Measurements from ENCODE around the gene MYLK4. TPM values are rescaled to one million over a fixed set of nuclear protein-coding genes. Genes with fewer than 3 reads are reported as not detected.

Gene MYLK4
- total RNA-seq, 1 donor from 2014 or later: 0.97 TPM

DNA sequence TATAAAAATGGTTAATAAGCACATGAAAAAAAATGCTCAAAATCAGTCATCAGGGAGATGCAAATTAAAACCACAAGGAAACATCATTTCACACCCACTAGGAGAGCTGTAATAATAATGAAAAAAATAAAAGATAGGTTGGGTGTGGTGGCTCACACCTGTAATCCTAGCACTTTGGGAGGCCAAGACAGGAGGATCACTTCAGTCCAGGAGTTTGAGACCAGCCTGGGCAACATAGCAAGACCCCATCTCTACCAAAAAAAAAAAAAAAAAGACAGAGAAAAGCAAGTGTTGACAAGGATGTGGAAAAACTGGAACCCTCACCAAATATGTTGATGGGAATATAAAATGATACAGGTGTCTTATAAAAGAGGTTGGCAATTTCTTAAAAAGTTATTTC is 3.0 kb upstream of the MYLK4 start:
- H3K4me1 Mint-ChIP-seq (ENCODE audit: unreplicated experiment): no peaks in the 10 kb centered on the region
- no peak overlapping the region for H3K27ac Mint-ChIP-seq (ENCODE audit: unreplicated experiment)
- DNase-seq (ENCODE audit: low spot score): no peak
- H3K4me3 Mint-ChIP-seq (ENCODE audit: unreplicated experiment): no peak overlapping the region
- no peaks in the 10 kb centered on the region for H3K9me3 Mint-ChIP-seq (ENCODE audit: unreplicated experiment)
- no peaks in the 10 kb centered on the region for H3K27me3 Mint-ChIP-seq (ENCODE audit: unreplicated experiment)
- no peaks in the 10 kb centered on the region for H3K36me3 Mint-ChIP-seq (ENCODE audit: low read depth, unreplicated experiment)
- TF ChIP-seq CTCF (IDR thresholded peaks at IDR 0.05; ENCODE audit: unreplicated experiment): no peak

DNA sequence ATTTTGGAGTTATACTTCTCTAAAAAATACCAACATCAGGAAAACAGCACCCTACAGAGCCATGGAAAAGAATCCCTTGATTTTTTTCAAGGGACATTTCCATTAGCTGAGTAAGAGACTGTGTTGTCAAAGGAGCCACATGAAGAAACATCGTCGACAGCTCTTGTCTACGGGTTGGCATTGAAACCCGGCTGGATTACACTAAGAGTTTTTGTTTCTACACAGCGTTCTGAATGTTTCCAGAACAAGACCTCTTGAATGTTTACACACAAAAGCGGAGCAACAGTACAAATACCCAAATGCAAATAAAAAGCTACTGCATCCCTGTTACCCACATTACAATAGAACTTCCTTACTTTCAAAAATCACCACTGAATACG is 2.4 kb upstream of the MYLK4 start:
- DNase-seq (ENCODE audit: low spot score): no peak
- no peaks in the 10 kb centered on the region for H3K9me3 Mint-ChIP-seq (ENCODE audit: unreplicated experiment)
- TF ChIP-seq CTCF (IDR thresholded peaks at IDR 0.05; ENCODE audit: unreplicated experiment): no peak
- H3K4me1 Mint-ChIP-seq (ENCODE audit: unreplicated experiment): no peaks in the 10 kb centered on the region
- H3K4me3 Mint-ChIP-seq (ENCODE audit: unreplicated experiment): no peak overlapping the region
- no peaks in the 10 kb centered on the region for H3K27me3 Mint-ChIP-seq (ENCODE audit: unreplicated experiment)
- H3K36me3 Mint-ChIP-seq (ENCODE audit: low read depth, unreplicated experiment): no peaks in the 10 kb centered on the region
- no peak overlapping the region for H3K27ac Mint-ChIP-seq (ENCODE audit: unreplicated experiment)

DNA sequence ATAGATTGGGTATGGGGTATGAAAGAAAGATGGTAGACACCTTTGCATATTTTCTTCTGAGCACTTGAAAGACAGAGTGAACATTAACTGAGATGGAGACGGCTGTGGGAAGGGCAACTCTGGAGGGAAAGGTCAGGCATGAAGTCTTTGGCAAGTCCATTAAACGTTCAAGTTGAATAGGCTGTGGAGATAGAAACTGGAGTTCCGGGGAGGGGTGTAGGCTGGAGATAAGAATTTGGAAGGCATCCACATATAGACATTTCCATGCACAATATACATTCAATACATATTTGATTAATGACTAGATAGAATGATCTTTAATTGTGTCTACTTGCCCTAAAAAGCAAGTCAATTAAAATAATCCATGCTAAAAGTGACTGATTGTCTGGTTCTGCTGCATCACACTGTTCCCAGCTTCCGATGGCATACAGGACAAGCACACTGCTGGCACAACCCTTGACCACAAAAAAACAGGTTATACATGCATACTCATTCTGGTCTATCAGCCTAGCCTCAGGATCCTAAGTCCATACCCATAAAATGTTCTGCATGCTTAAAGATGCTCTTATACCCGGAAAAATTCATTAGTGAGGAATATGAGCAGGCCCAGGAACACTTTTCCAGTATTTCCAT is 1.9 kb upstream of the MYLK4 start:
- no peak for TF ChIP-seq CTCF (IDR thresholded peaks at IDR 0.05; ENCODE audit: unreplicated experiment)
- H3K36me3 Mint-ChIP-seq (ENCODE audit: low read depth, unreplicated experiment): no peaks in the 10 kb centered on the region
- no peaks in the 10 kb centered on the region for H3K9me3 Mint-ChIP-seq (ENCODE audit: unreplicated experiment)
- no peak overlapping the region for H3K27ac Mint-ChIP-seq (ENCODE audit: unreplicated experiment)
- H3K4me3 Mint-ChIP-seq (ENCODE audit: unreplicated experiment): no peak overlapping the region
- H3K27me3 Mint-ChIP-seq (ENCODE audit: unreplicated experiment): no peaks in the 10 kb centered on the region
- H3K4me1 Mint-ChIP-seq (ENCODE audit: unreplicated experiment): no peaks in the 10 kb centered on the region
- DNase-seq (ENCODE audit: low spot score): no peak

- Mint-ChIP-seq H3K36me3 (ENCODE audit: low read depth, unreplicated experiment) (no peaks in the 10 kb centered on the region), H3K27ac (ENCODE audit: unreplicated experiment) (no peak overlapping the region), H3K4me1 (ENCODE audit: unreplicated experiment) (no peaks in the 10 kb centered on the region), H3K4me3 (ENCODE audit: unreplicated experiment) (no peak overlapping the region), H3K27me3 (ENCODE audit: unreplicated experiment) (no peaks in the 10 kb centered on the region), H3K9me3 (ENCODE audit: unreplicated experiment) (no peaks in the 10 kb centered on the region)
- no peak for DNase-seq (ENCODE audit: low spot score)
- no peak for TF ChIP-seq CTCF (IDR thresholded peaks at IDR 0.05; ENCODE audit: unreplicated experiment)
Observed at GRCh38 chr6:2751871-2752270, 1.1 kb upstream of the MYLK4 start.

GRCh38 chr6:2749969-2750600 is 637 bp downstream of the MYLK4 start:
- H3K27ac Mint-ChIP-seq (ENCODE audit: unreplicated experiment): no peak overlapping the region
- H3K27me3 Mint-ChIP-seq (ENCODE audit: unreplicated experiment): no peaks in the 10 kb centered on the region
- H3K4me3 Mint-ChIP-seq (ENCODE audit: unreplicated experiment): no peak overlapping the region
- no peaks in the 10 kb centered on the region for H3K4me1 Mint-ChIP-seq (ENCODE audit: unreplicated experiment)
- peak; percentile 67 for DNase-seq (ENCODE audit: low spot score)
- H3K9me3 Mint-ChIP-seq (ENCODE audit: unreplicated experiment): no peaks in the 10 kb centered on the region
- TF ChIP-seq CTCF (IDR thresholded peaks at IDR 0.05; ENCODE audit: unreplicated experiment): peak; percentile 96
- no peaks in the 10 kb centered on the region for H3K36me3 Mint-ChIP-seq (ENCODE audit: low read depth, unreplicated experiment)
